Measurements from ENCODE around the gene SLC29A1.
"Not testable (repeated sequence)": the region's sequence is repeated elsewhere in the genome, so short reads cannot be mapped to it uniquely, and the experiment has no call there.

SLC29A1 gene

DNA sequence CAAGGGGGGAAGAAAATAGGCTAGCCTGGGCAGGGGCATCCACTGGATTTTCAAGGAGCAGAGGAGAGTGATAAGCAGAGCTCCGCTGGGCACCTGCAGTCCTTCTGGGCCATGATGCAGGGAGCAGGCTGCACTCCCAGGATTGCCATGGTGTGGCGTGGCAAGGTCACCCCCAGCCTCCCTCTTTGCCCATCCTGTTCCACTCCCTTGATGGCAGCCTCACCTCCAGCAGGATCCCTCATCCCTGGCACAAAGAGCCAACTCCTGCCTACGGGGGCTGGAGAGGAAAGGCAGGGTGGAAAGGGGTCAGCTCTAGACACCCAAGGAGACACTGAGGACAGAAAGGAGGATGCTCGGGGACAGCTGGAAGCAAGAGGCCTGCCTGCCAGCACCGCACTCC, 29.1 kb upstream of the SLC29A1 start:
- no peak for DNase-seq

DNA sequence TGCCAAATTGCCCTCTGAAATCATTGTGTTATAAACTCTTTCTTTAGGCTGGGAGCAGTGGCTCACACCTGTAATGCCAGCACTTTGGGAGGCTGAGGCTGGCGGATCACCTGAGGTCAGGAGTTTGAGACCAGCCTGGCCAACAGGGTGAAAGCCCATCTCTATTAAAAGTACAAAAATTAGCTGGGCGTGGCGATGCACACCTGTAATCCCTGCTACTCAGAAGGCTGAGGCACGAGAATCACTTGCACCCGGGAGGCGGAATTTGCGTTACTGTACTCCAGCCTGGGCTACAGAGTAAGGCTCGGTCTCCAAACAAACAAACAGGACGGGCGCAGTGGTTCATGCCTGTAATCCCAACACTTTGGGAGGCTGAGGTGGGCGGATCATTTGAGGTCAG, 27.0 kb upstream of the SLC29A1 start:
- DNase-seq: not testable (repeated sequence)

DNA sequence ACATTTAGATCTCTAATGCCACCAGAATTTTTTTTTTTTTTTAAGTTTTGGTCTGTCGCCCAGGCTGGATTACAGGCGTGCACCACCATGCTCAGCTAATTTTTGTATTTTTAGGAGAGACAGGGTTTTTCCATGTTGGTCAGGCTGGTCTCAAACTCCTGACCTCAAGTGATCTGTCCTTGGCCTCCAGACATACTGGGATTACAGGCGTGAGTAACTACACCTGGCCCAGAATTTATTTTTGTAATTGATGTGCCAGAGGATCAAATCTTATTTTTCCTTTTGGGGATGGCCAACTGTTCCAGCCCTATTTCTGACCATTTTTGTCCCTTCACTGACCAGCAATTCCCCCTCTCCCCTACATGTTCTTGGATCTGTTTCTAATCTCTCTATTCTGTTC, 24.7 kb upstream of the SLC29A1 start:
- no peak for DNase-seq

DNA sequence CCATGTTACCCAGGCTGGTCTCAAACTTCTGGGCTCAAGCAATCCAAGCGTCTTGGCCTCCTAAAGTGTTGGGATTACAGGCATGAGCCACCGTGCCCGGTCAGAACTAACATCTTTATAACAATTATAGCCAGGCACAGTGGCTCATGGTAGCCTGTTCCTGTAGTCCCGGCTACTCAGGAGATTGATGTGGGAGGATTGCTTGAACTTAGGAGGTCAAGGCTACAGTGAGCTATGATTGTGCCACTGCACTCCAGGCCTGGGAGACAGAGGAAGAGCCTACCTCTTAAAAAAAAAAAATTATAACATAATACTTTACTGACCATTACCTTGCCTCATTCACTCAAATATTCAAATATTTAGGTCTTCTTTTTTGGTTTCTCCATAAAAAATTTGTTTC, 23.5 kb upstream of the SLC29A1 start:
- no peak for DNase-seq

DNA sequence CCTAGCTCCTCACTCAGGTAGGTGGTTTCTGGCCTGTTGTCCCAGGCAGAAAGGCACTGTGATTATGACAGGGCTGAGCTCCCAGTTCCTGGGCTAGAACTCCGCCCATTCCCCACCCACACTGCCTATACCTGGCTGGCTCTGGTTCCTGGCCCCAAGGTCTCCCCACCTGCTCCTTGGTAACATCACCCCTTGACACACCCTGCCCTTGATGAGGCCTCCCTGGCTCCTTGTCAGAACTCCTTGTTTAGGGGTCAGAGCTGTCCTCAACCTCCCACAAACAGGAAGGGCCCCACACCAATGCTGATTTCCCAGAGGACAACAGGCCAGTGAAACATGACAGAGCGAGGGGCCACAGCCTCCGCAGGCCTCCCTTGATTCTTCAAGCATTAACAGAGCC, 22.2 kb upstream of the SLC29A1 start:
- DNase-seq: no peak

DNA sequence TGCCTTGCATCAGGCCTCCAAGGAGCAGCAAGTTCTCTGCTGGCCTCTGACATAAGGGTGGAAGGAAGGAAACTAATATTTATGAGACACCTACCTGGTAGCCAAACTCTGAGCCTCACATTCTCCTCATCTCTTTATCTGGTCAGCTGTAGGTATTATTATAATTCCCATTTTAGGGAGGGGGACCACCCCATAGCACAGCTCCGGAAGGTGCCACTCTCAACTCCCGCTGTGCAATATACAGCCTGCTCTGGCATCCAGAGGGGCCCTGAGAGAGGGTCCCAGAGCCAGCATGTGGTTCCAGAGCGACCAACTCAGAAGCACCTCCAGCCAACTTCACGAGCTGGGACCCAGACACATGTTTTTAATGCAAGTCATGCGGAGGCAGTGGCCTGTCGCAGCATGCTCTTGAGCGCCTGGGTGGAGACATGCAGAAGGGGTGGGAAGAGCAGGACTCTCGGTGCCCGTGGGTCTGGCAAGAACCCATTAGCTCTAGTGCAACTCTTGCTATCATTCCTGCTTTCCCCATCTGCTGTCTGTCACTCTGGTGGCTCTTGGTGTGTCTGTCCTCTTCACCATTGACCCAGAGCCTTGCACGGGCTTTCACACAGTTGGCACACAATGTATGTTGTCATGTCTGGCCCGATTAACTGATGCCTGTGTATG, 21.6 kb upstream of the SLC29A1 start:
- no peak for DNase-seq

DNA sequence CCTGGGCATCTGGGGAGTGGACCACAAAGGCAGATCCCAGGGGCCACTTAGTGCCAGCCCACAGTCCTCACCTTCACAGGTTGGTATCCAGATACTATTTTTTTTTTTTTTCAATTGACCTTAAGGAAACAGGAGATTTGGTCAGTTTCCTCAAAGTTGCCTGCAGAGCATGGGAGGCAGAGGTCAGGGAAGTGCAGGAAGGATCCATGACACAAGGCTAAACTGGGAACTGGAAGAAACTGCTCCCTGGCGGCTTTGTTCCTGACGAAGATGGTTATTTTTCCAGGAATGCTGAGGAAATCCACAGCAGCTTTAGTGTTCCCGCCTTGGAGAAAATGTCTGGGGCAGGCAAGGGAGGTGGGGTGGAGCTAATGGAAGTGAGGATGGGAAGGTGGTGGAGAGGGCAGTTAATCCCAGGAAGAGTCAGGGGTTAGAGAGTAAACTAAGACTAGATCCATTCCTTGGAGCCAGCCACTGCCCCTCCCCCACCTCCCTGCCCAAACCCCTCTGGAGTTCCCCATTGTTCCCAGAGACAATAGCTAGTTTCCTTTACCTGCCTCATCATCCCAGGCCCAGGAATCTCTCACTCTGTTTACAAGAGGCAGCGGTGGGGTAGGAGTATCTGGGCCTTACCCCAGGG, 20.9 kb upstream of the SLC29A1 start:
- no peak for DNase-seq

DNA sequence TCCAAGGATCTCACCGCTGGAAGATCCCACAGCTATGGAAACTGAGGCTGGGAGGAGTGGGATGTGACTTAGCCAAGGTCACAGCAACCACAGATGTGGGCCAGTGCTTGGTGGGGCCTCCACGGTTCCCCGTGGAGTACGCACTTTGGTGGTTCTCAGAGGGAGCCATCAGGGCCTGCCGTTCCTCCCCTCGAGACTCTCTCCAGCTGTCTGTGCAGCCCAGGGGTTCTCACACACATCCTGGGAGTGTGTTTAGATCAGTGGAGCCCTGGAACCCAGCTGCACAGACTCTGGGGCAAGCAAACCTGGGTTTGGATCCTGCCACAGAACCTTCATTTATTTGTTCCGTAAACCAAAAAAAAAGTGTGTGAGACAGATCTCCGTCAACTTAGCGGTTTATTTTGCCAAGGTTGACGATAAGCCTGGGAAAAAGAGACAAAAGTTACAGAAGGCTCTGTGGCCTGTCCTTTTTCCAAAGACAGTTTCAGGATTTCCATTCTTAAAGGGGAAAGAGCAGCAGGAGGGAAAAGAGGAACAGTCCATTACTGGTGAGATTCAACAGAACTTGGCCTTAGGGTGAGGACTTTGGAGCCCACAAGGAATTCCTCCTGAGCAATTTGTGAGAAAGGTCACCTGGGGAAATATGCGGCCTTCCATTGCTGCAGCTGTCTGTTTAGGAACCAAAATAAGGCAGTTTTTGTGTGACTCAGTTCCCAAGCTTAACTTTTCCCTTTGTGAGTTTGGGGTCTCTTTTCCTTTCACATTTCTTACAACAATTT, 20.2 kb upstream of the SLC29A1 start:
- DNase-seq: no peak

DNA sequence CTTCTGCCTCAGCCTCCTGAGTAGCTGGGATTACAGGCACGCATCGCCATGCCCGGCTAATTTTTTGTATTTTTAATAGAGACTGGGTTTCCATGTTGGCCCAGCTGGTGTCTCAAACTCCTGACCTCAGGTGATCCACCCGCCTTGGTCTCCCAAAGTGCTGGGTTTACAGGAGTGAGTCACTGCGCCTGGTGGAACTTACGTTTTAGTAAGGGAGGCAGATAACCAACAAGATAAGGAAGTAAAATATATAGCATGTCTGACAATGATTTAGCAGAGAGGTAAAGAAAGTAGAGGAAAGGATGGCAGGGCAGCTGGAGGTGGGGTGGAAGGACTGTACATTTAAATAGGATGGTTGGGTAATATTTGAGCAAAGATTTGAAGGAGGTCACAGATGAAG, 19.4 kb upstream of the SLC29A1 start:
- DNase-seq: no peak

DNA sequence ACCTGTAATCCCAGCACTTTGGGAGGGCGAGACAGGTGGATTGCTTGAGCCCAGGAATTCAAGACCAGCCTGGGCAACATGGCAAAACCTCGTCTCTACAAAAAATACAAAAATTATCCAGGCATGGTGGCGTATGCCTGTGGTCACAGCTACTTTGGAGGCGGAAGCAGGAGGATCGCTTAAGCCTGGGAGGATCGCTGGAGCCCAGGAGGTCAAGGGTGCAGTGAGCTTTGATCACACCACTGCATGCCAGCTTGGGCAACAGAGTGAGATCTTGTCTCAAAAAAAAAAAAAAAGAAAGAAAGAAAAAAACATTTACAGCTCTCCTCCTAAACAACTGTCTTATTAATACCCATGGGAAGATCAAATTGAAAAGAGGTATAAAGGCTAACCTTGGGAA, 15.4 kb upstream of the SLC29A1 start:
- no peak for DNase-seq

DNA sequence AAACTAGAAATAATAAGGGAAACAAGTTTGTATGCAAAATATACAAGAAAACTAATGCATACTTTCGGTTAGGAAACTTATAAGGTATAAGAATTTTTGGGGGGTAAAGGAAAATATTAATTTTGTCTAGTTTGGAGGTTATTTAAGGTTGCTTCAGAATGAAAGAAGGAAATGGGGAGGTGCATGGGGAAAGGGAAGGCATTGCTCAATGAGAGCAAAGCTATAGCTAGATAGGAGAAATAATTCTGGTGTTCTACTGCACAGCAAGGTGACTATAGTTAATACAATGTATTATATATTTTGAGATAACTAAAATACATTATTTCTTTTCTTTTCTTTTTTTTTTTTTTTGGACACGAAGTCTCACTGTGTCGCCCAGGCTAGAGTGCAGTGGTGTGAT, 12.1 kb upstream of the SLC29A1 start:
- DNase-seq: no peak

DNA sequence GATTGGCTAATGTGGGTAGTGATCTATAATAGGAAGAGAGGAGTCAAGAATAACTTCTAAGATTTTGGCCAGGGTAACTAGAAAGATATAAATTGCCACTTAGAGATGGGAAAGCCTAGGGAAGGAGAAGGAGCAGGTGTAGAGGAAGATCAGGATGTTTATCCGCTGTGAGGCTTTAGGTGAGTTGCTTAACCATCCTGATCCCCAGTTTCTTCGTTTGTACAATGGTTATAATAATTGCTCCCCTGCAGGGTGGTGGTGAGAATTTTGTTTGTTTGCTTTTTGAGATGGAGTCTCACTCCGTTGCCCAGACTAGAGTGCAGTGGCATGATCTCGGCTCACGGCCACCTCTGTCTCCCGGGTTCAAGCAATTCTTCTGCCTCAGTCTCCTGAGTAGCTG, 9.1 kb upstream of the SLC29A1 start:
- DNase-seq: no peak

DNA sequence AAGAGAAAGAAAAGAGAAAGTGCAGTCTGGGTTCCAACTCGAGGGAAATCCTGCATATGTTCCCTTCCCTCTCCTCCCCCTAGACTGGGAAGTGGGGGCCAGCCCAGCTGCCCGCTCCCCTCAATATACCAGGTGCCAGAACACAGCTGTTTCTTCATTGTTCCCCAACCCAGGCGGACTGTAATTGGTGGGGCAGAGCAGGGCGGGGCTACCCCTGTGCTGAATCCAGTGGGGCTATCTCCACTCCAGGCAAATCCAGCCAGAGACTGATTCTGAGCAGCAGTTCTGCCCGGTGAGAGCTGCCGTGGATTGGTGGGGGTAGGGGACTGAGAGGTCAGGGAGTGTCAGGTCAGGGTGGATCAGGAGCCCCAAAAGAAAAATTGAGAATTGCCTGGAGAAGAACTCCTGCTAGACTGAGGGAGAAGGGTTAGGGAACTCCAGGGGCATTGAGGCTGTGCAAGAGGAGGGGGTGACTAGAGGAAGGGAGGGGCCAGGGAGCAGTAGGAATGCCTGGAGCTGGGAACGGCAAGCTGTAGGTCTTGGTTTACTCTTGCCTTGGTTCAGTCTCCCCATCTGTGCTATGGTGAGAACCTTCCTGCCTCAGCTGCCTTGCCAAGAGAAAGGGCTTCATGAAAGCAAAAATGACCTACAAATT, 6.6 kb upstream of the SLC29A1 start, which contains the start of gene MYMX:
TSS of gene MYMX (plus strand) at position 250 of the 655 bp plus-strand sequence. CDS start 546 bp downstream, outside the sequence.
- DNase-seq: no peak

DNA sequence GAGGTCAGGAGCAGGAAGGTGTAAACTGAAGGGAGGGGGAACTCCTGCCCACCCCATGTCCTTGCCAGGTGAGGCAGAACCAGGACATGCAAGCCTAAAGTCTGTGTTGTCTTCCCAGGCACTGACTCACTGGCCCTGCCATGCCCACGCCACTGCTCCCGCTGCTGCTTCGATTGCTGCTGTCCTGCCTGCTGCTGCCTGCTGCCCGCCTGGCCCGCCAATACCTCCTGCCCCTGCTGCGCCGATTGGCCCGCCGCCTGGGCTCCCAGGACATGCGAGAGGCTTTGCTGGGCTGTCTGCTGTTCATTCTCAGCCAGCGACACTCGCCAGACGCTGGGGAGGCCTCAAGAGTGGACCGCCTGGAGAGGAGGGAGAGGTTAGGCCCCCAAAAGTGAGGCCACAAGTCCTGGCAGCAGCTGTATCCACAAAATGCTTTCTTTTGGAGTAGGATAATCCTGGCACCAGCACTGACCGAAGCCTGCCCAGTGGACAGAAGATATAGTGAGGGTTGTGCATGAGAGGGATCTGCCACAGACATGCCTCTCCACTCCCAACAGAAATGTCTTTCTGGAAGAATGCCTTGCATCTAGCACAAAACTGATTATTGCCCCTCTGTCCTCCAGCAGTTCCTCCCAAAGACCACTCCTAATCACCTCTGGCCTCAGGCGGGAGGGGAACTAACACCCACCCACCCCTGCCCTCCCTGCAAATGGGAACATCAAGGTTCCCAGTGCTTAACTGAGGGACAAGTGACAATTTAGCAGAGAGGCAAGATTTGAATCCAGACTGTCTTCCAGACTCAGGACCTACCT, 5.9 kb upstream of the SLC29A1 start:
- DNase-seq: peak in 25 of 56 donors; percentile 10 to 70 (median 28)

DNA sequence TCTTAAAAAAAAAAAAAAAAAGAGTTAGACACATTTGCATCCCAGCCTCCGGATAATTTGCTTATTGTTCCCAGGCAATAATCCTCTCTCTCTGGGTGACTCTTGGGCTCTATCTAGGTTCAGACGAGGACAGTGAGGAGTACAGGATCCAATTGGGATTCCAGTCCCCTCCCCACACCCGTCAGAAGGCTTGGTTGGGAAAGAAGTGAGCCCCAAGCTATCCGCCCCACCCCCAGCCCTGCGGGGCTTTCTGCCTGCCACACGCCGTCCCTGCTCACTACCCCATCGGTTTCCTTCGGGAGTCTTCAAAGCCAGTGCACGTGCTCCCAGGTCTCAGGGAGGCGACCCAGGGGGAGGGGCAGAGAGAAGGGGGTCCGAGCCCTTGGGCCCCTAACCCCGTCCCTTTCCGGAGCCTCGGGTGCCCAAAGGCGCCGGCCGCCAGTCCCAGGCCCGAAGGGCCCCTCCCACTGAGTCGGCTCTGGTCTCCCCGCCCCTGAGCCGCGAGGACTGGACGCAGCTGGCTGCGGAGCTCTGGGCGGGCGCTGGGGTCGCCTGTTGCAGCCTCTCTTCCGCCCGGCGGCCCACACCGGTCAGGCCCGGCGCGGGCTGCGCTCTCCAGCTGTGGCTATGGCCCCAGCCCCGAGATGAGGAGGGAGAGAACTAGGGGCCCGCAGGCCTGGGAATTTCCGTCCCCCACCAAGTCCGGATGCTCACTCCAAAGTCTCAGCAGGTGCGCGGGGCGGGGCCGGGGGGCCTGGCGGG, 4.2 kb upstream of the SLC29A1 start:
- peak in 34 of 56 donors; percentile 8 to 67 (median 32) for DNase-seq

DNA sequence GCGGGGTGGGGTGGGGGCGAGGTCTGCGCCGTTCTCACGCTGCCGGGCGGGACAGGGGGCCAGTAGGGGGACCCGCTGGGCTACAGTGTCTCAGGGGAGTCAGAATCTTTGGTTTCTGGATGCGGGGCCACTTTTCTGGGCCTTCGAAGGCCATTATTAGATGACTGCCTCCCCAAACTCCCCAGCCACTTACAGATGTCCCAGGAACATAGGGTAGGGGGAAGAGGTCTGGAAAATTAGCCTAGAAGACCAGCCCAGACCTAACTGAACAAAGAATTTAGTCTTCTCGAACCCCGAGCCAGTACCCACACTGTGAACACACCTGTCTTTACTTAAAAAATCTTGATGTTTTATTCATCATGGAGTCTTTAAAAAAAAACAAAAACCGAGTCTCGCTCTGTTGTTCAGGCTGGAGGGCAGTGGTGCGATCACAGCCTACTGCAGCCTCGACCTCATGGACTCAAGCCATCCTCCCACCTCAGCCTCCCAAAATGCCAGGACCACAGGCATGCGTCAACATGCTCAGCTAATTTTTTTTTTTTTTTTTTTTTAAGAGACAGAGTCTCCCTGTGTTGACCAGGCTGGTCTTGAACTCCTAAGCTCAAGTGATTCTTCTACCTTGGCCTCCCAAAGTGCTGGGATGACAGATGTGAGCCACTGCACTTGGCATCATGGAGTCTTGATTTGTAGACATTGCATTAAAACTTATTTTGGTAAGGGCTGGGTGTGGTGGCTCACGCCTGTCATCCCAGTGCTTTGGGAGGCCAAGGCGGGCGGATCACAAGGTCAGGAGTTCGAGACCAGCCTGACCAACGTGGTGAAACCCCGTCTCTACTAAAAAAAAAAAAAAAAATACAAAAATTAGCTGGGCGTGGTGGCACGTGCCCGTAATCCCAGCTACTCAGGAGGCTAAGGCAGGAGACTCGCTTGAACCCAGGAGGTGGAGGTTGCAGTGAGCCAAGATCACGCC, 3.3 kb upstream of the SLC29A1 start:
- DNase-seq: no peak

DNA sequence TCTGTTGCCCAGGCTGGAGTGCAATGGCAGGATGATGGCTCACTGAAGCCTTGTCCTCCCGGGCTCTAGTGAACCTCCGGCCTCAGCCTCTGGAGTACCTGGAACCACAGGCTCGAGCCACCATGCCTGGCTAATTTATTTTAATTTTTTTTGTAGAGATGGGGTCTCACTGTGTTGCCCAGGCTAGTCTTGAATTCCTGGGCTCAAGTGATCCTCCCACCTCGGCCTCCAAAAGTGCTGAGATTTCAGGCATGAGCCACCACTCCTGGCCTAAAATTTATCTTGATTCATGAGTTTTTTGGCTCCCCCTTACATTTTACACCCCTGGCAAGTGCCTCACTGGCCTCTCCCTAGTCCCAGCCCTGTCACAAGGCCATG, 2.5 kb upstream of the SLC29A1 start:
- DNase-seq: no peak

DNA sequence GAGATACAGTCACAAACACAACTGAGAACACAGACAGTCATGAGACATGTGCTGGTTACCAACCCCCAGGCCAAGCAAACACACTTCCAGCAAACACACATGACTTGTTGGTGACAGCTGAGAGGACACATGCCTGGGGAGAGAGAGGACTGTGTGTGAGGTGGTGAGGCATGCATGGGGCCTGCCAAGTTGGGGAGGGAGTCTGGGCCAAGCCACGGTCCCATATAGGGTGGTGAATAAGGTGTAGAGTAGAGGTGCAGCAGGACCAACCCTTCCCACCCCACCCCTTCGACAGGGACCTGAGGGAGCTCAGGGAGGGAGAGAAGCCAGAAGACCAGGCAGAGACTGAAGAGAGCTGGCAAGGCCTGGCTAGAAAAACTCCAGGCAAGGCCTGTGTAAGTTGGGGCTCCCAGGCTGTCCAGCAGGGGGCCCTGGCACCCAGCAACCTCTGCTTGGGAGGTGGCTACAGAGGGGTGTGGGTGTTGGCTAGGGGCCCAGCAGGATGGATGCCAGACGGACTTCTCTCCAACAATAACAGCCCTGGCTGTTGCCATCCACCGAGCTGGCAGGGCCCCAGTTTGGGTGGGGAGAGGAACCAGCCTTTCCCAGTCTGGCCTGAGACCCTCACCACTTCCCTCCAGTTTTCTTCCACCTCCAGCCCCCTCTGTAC, 2.0 kb upstream of the SLC29A1 start:
- peak in 49 of 56 donors; percentile 16 to 92 (median 57) for DNase-seq

DNA sequence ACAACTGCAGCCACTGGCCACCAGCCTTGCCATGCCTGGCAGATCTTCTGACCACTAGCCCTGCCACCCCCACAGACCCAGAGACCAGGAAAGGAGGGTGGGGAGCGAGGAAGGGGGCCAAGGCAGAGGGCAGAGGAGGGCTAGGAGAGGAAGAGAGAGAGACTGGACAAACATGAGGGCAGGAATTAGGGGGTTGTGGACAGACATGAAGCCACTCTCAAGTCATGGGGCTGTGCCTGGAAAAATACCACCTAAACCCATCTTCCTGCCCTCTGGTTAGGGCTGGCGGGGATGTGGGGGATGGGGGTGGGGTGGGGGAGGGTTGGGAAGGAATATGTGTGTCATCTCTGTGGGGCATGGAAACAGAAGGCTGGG, 1.4 kb upstream of the SLC29A1 start:
- no peak for DNase-seq
